ENCODE data around the gene GANAB. TPM values are rescaled to one million over a fixed set of nuclear protein-coding genes. Genes with fewer than 3 reads are reported as not detected.

The GANAB gene
- polyA plus RNA-seq, 3 donors = 99.7 to 116 (median 109) TPM

GRCh38 chr11:62673196-62673525, 26.7 kb upstream of the GANAB start:
- no peak overlapping the region for H2AFZ ChIP-seq (ENCODE audit: insufficient read depth, low read depth, low read length, poor library complexity, severe bottlenecking)
- Mint-ChIP-seq H3K4me1 (peaks cover 59% of the 10 kb centered on the region), H3K36me3 (peaks cover 34 to 53% of the 10 kb centered on the region in 2 donors), H3K27me3 (ENCODE audit: low read depth in 3 of 3) (peaks cover 0 to 1% (median 0%) of the 10 kb centered on the region in 3 donors), H3K27ac (peak overlapping the region in 3 of 7 donors; percentile 75 to 95 (median 95)), H3K9me3 (peaks cover 0 to 2% (median 0%) of the 10 kb centered on the region in 7 donors), H3K4me3 (no peak overlapping the region)
- no peaks in the 10 kb centered on the region for H3K27me3 ChIP-seq (ENCODE audit: control insufficient read depth in 2 of 2, insufficient read depth in 2 of 2, low read length in 2 of 2)
- intact Hi-C loops (cut with micrococcal nuclease) = no loop called here
- H3K4me1 ChIP-seq (ENCODE audit: control insufficient read depth in 1 of 2, insufficient read depth in 2 of 2, low read length in 2 of 2) = peaks cover 33 to 46% of the 10 kb centered on the region in 2 donors
- peaks cover 76% of the 10 kb centered on the region for H3K79me2 ChIP-seq (ENCODE audit: insufficient read depth, low read length)
- H3K9me3 ChIP-seq (replicated peaks in 1 of 2; ENCODE audit: control insufficient read depth in 1 of 2, insufficient read depth in 1 of 2, low read length in 2 of 2) = no peaks in the 10 kb centered on the region
- H3K27ac ChIP-seq (ENCODE audit: low read depth in 1 of 2, low read length in 2 of 2) = peak overlapping the region in 1 of 2 donors; percentile 83
- no peak for DNase-seq
- TF ChIP-seq CTCF (IDR thresholded peaks at IDR 0.05) = no peak
- WGBS (ENCODE audit: insufficient coverage) = no CpG with 5 or more reads among the region's 2 CpGs
- H3K4me2 ChIP-seq (replicated peaks; ENCODE audit: extremely low read depth, low read length, poor library complexity, severe bottlenecking) = peak overlapping the region; percentile 83
- peaks cover 26 to 46% of the 10 kb centered on the region in 2 donors for H3K36me3 ChIP-seq (replicated peaks in 1 of 2; ENCODE audit: control insufficient read depth in 1 of 2, insufficient read depth in 2 of 2, low read length in 2 of 2)
- H3K4me3 ChIP-seq (replicated peaks in 1 of 3; ENCODE audit: low read depth in 2 of 3, low read length in 3 of 3) = no peak overlapping the region
- no peak overlapping the region for H3K9ac ChIP-seq (ENCODE audit: insufficient read depth, low read length, poor library complexity, severe bottlenecking)
- H4K20me1 ChIP-seq (ENCODE audit: insufficient read depth, low read length) = peaks cover 28% of the 10 kb centered on the region

GRCh38 chr11:62671608-62672389, 25.4 kb upstream of the GANAB start, which contains the start of the genes LBHD1 and UQCC3:
Gene LBHD1, minus strand, starts transcription at chr11:62672267. Its CDS starts 2,236 bp downstream, at chr11:62670031.
Gene UQCC3, plus strand, starts transcription at chr11:62671673. Its CDS starts 73 bp downstream, at chr11:62671746.
- Histone ChIP-seq H3K4me1 (ENCODE audit: control insufficient read depth in 1 of 2, insufficient read depth in 2 of 2, low read length in 2 of 2) (peaks cover 33 to 37% of the 10 kb centered on the region in 2 donors), H3K36me3 (replicated peaks in 1 of 2; ENCODE audit: control insufficient read depth in 1 of 2, insufficient read depth in 2 of 2, low read length in 2 of 2) (peaks cover 17 to 41% of the 10 kb centered on the region in 2 donors), H3K4me3 (replicated peaks in 1 of 3; ENCODE audit: low read depth in 2 of 3, low read length in 3 of 3) (peak within 1 kb of the TSS; percentile 48 to 99 (median 93)), H3K27ac (ENCODE audit: low read depth in 1 of 2, low read length in 2 of 2) (peak within 1 kb of the TSS; percentile 83), H3K27me3 (ENCODE audit: control insufficient read depth in 2 of 2, insufficient read depth in 2 of 2, low read length in 2 of 2) (no peaks in the 10 kb centered on the region), H3K9ac (ENCODE audit: insufficient read depth, low read length, poor library complexity, severe bottlenecking) (peak within 1 kb of the TSS; percentile 77), H3K9me3 (replicated peaks in 1 of 2; ENCODE audit: control insufficient read depth in 1 of 2, insufficient read depth in 1 of 2, low read length in 2 of 2) (no peaks in the 10 kb centered on the region), H3K79me2 (ENCODE audit: insufficient read depth, low read length) (peaks cover 75% of the 10 kb centered on the region), H3K4me2 (replicated peaks; ENCODE audit: extremely low read depth, low read length, poor library complexity, severe bottlenecking) (peak within 1 kb of the TSS; percentile 83), H2AFZ (ENCODE audit: insufficient read depth, low read depth, low read length, poor library complexity, severe bottlenecking) (peak within 1 kb of the TSS; percentile 97), H4K20me1 (ENCODE audit: insufficient read depth, low read length) (peaks cover 23% of the 10 kb centered on the region)
- Mint-ChIP-seq H3K27me3 (ENCODE audit: low read depth in 3 of 3) (no peaks in the 10 kb centered on the region), H3K4me3 (peak within 1 kb of the TSS; percentile 99), H3K4me1 (peaks cover 59% of the 10 kb centered on the region), H3K9me3 (peaks cover 0 to 2% (median 0%) of the 10 kb centered on the region in 7 donors), H3K36me3 (peaks cover 21 to 46% of the 10 kb centered on the region in 2 donors), H3K27ac (peak within 1 kb of the TSS; percentile 92 to 97 (median 95))
- WGBS (ENCODE audit: insufficient coverage) = under 1% methylated on average over 56 of the region's 59 CpGs
- intact Hi-C loops (cut with micrococcal nuclease) = no loop called here
- DNase-seq = peak; percentile 57 to 59 (median 57)
- TF ChIP-seq CTCF (IDR thresholded peaks at IDR 0.05) = no peak
